CD14-positive monocyte (primary cell): Measurements from ENCODE around the gene WDR13. TPM values are rescaled to one million over a fixed set of nuclear protein-coding genes. Genes with fewer than 3 reads are reported as not detected.

Source experiments
- DNase-seq, 3 donors: peaks; one replicate each; pipeline ENCODE4 v3.0.0-alpha.2; 2011 to 2022
- H2AFZ ChIP-seq: 2 replicates; pipeline ENCODE4 v1.6.0; 2012; ENCODE audit warnings: mild to moderate bottlenecking, low read depth, low read length, inconsistent platforms; ENCODE audit not compliant: insufficient read depth, poor library complexity, severe bottlenecking
- H3K27ac ChIP-seq, 2 donors: 1 replicate in 1 of 2; 2 replicates in 1 of 2; pipeline ENCODE4 v1.5.1; 2012 to 2013; ENCODE audit warnings: low read length in 2 of 2, control low read depth in 1 of 2, inconsistent platforms in 1 of 2, low read depth in 1 of 2, mild to moderate bottlenecking in 1 of 2
- H3K27me3 ChIP-seq, 2 donors: one replicate each; pipeline versions ENCODE4 v1.6.0 to v1.6.1; 2011 to 2013; ENCODE audit warnings: low read length in 2 of 2; ENCODE audit not compliant: control insufficient read depth in 2 of 2, insufficient read depth in 2 of 2
- H3K36me3 ChIP-seq, 2 donors: replicated peaks in 1 of 2; 1 replicate in 1 of 2; 2 replicates in 1 of 2; pipeline versions ENCODE4 v1.5.1 to v1.6.1; 2012 to 2013; ENCODE audit warnings: low read length in 2 of 2, control low read depth in 1 of 2, inconsistent platforms in 1 of 2, mild to moderate bottlenecking in 1 of 2; ENCODE audit not compliant: insufficient read depth in 2 of 2, control insufficient read depth in 1 of 2
- H3K4me1 ChIP-seq, 2 donors: 1 replicate in 1 of 2; 2 replicates in 1 of 2; pipeline versions ENCODE4 v1.5.1 to v1.6.1; 2012 to 2013; ENCODE audit warnings: low read length in 2 of 2, control low read depth in 1 of 2, inconsistent platforms in 1 of 2, mild to moderate bottlenecking in 1 of 2, moderate library complexity in 1 of 2; ENCODE audit not compliant: insufficient read depth in 2 of 2, control insufficient read depth in 1 of 2
- H3K4me2 ChIP-seq: replicated peaks from 2 replicates; pipeline ENCODE3; 2012; ENCODE audit warnings: low read length, moderate library complexity, mild to moderate bottlenecking; ENCODE audit not compliant: poor library complexity, severe bottlenecking; ENCODE audit errors: extremely low read depth
- H3K4me3 ChIP-seq, 3 experiments: fragments of 200-600 bp in 1 of 3; sonication (generic) in 1 of 3; replicated peaks in 1 of 3; 1 replicate in 2 of 3; 2 replicates in 1 of 3; pipeline ENCODE4 v1.5.1; 2011 to 2013; ENCODE audit warnings: low read length in 3 of 3, mild to moderate bottlenecking in 3 of 3, control low read depth in 2 of 3, low read depth in 2 of 3, inconsistent platforms in 1 of 3, moderate library complexity in 1 of 3
- H3K79me2 ChIP-seq: 2 replicates; pipeline ENCODE4 v1.6.0; 2012; ENCODE audit warnings: mild to moderate bottlenecking, control low read depth, inconsistent platforms, low read length, moderate library complexity; ENCODE audit not compliant: insufficient read depth
- H3K9ac ChIP-seq: 2 replicates; pipeline ENCODE4 v1.6.0; 2017; ENCODE audit warnings: low read length, mild to moderate bottlenecking; ENCODE audit not compliant: insufficient read depth, poor library complexity, severe bottlenecking
- H3K9me3 ChIP-seq, 2 donors: replicated peaks in 1 of 2; 1 replicate in 1 of 2; 2 replicates in 1 of 2; pipeline versions ENCODE4 v1.5.1 to v1.6.1; 2012 to 2013; ENCODE audit warnings: low read length in 2 of 2, control low read depth in 1 of 2; ENCODE audit not compliant: control insufficient read depth in 1 of 2, insufficient read depth in 1 of 2
- H4K20me1 ChIP-seq: 2 replicates; pipeline ENCODE4 v1.6.0; 2012; ENCODE audit warnings: mild to moderate bottlenecking, low read length, control low read depth, moderate library complexity; ENCODE audit not compliant: insufficient read depth
- H3K27ac Mint-ChIP-seq, 7 donors: one replicate each; pipeline ENCODE4 v1.8.0; 2020; ENCODE audit warnings: mild to moderate bottlenecking in 7 of 7, mixed read lengths in 7 of 7, moderate library complexity in 6 of 7, inconsistent platforms in 2 of 7
- H3K27me3 Mint-ChIP-seq, 3 donors: one replicate each; pipeline ENCODE4 v1.8.0; 2021 to 2022; ENCODE audit warnings: low read depth in 3 of 3, mild to moderate bottlenecking in 3 of 3, mixed read lengths in 3 of 3, moderate library complexity in 3 of 3, inconsistent platforms in 1 of 3
- H3K36me3 Mint-ChIP-seq, 2 donors: one replicate each; pipeline ENCODE4 v1.8.0; 2020; ENCODE audit warnings: mixed read lengths in 2 of 2, inconsistent platforms in 1 of 2, mild to moderate bottlenecking in 1 of 2
- H3K4me1 Mint-ChIP-seq: one replicate; pipeline ENCODE4 v1.8.0; 2020; ENCODE audit warnings: mild to moderate bottlenecking, mixed read lengths
- H3K4me3 Mint-ChIP-seq, 2 donors: one replicate each; pipeline ENCODE4 v1.8.0; 2020; ENCODE audit warnings: mild to moderate bottlenecking in 2 of 2, mixed read lengths in 2 of 2, moderate library complexity in 1 of 2
- H3K9me3 Mint-ChIP-seq, 7 donors: one replicate each; pipeline ENCODE4 v1.8.0; 2020 to 2022; ENCODE audit warnings: mixed read lengths in 7 of 7, mild to moderate bottlenecking in 6 of 7, moderate library complexity in 6 of 7, inconsistent platforms in 2 of 7
- WGBS: methylation state at CpG from one replicate; pipeline ENCODE4 v1.1.5; 2013; ENCODE audit warnings: missing lambda C conversion rate; ENCODE audit not compliant: insufficient coverage; 5-methylcytosine and 5-hydroxymethylcytosine counted together
- intact Hi-C, 2 donors: fragments of 100-400 bp; cut with micrococcal nuclease; formaldehyde crosslinking; loops; one replicate each; pipeline versions ENCODE4 v1.15.0 to v1.15.1; 2023
- polyA plus RNA-seq, 3 donors: library from polyadenylated mRNA; depleted of rRNA in 1 of 3; unstranded in 2 of 3; stranded (reverse) in 1 of 3; fragments of 300-500 nt in 2 of 3; fragments of >200 nt in 1 of 3; fragmentation: Illumina TruSeq in 2 of 3; gene quantifications; 1 replicate in 2 of 3; 2 replicates in 1 of 3; pipeline ENCODE4 v1.2.3, GENCODE V29; 2012 to 2021
- TF ChIP-seq, protein P1 (sequence below): fragments of 200-600 bp; IDR thresholded peaks from one replicate; pipeline ENCODE4 v1.8.0; 2022; ENCODE audit warnings: antibody characterized with exemption, mild to moderate bottlenecking

Gene WDR13
- polyA plus RNA-seq, 3 donors, result 68.6 to 171 (median 93.3) TPM

DNA sequence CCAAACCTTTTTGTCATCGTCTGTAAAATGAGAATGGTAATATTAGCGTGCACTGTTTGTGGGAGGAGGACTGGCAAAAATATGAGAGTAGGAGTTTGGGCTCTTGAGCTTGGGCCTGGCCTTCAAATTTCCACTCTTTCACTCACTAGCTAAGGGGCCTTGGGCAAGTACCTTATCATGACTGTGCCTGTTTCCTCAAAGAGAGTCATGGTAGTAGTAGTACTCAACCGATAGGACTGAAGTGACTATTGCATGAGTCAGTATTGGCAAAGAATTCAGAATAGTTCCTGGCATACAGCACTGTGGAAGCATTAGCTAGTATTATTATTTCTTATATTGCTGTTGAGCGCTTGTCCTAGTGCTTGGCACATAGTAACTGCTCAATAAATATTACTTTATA, 39.0 kb upstream of the WDR13 start:
- TF ChIP-seq, protein P1, sequence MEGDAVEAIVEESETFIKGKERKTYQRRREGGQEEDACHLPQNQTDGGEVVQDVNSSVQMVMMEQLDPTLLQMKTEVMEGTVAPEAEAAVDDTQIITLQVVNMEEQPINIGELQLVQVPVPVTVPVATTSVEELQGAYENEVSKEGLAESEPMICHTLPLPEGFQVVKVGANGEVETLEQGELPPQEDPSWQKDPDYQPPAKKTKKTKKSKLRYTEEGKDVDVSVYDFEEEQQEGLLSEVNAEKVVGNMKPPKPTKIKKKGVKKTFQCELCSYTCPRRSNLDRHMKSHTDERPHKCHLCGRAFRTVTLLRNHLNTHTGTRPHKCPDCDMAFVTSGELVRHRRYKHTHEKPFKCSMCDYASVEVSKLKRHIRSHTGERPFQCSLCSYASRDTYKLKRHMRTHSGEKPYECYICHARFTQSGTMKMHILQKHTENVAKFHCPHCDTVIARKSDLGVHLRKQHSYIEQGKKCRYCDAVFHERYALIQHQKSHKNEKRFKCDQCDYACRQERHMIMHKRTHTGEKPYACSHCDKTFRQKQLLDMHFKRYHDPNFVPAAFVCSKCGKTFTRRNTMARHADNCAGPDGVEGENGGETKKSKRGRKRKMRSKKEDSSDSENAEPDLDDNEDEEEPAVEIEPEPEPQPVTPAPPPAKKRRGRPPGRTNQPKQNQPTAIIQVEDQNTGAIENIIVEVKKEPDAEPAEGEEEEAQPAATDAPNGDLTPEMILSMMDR, result no peak
- Histone ChIP-seq H3K4me3 (no peak overlapping the region), H3K79me2 (no peaks in the 10 kb centered on the region), H3K9ac (no peak overlapping the region), H2AFZ (no peak overlapping the region), H3K4me1 (no peaks in the 10 kb centered on the region), H3K27ac (no peak overlapping the region), H3K27me3 (no peaks in the 10 kb centered on the region), H3K9me3 (no peaks in the 10 kb centered on the region), H4K20me1 (no peaks in the 10 kb centered on the region), H3K36me3 (peaks cover 34 to 63% of the 10 kb centered on the region in 2 donors), H3K4me2 (no peak overlapping the region)
- H3K4me3 Mint-ChIP-seq, result no peak overlapping the region
- peaks cover 0 to 11% (median 0%) of the 10 kb centered on the region in 3 donors for H3K27me3 Mint-ChIP-seq
- intact Hi-C loops, result no loop called here
- peaks cover 49 to 56% of the 10 kb centered on the region in 2 donors for H3K36me3 Mint-ChIP-seq
- H3K27ac Mint-ChIP-seq, result peak overlapping the region in 1 of 7 donors; percentile 63
- no peaks in the 10 kb centered on the region for H3K4me1 Mint-ChIP-seq
- DNase-seq, result peak in 1 of 3 donors; percentile 11
- peaks cover 0 to 4% (median 0%) of the 10 kb centered on the region in 7 donors for H3K9me3 Mint-ChIP-seq
- no CpG with 5 or more reads among the region's 4 CpGs for WGBS

DNA sequence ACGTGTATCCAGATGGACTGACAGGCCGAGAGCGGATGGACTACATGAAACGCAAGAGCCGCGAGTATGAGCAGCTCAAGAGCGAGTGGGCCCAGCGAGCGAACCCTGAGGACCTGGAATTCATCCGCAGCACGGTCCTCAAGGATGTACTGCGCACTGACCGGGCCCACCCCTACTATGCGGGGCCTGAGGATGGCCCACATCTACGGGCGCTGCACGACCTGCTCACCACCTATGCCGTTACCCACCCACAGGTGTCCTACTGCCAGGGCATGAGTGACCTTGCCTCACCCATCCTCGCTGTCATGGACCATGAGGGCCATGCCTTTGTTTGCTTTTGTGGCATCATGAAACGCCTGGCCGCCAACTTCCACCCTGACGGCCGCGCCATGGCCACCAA, 37.7 kb upstream of the WDR13 start:
- Mint-ChIP-seq H3K4me1 (no peaks in the 10 kb centered on the region), H3K27me3 (peaks cover 0 to 8% (median 0%) of the 10 kb centered on the region in 3 donors), H3K36me3 (peaks cover 51 to 54% of the 10 kb centered on the region in 2 donors), H3K9me3 (peaks cover 0 to 4% (median 2%) of the 10 kb centered on the region in 7 donors), H3K4me3 (no peak overlapping the region), H3K27ac (no peak overlapping the region)
- no peaks in the 10 kb centered on the region for H4K20me1 ChIP-seq
- no peaks in the 10 kb centered on the region for H3K27me3 ChIP-seq
- 100% methylated on average over 4 of the region's 24 CpGs for WGBS
- TF ChIP-seq, protein P1, result no peak
- H3K4me2 ChIP-seq, result no peak overlapping the region
- H3K9me3 ChIP-seq, result no peaks in the 10 kb centered on the region
- H3K27ac ChIP-seq, result no peak overlapping the region
- no peak for DNase-seq
- no peaks in the 10 kb centered on the region for H3K79me2 ChIP-seq
- H3K9ac ChIP-seq, result no peak overlapping the region
- no peaks in the 10 kb centered on the region for H3K4me1 ChIP-seq
- no peak overlapping the region for H3K4me3 ChIP-seq
- peaks cover 38 to 60% of the 10 kb centered on the region in 2 donors for H3K36me3 ChIP-seq
- H2AFZ ChIP-seq, result no peak overlapping the region
- intact Hi-C loops, result no loop called here
